ENCODE measurements around the gene GRM8. TPM values are rescaled to one million over a fixed set of nuclear protein-coding genes. Genes with fewer than 3 reads are reported as not detected.

The GRM8 gene
- polyA plus RNA-seq, 1 donor from 2014 or later: 1.5 TPM

DNA sequence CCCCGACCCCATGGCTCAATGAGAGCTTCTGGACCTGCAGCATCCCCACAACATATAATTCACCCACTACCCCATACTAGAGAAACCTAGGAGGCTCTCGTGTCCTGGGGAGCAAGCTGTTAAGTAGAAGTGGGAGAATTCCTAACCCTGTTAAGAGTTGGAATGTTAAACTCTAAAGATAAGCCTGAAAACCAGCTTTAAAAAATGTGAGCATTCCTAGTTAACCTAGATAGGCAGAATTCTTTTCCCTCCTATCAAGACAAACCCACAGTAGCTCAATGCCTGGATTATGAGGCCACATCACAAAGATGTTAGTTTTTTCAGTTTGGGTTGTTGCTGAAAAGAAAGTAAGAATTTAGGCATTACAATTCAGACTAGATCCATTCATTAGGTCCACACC lies 42.9 kb downstream of the GRM8 start:
- Histone ChIP-seq H3K79me2 (replicated peaks; ENCODE audit: insufficient read depth, low read length) (no peaks in the 10 kb centered on the region), H4K20me1 (ENCODE audit: insufficient read depth) (no peaks in the 10 kb centered on the region), H3K27ac (ENCODE audit: low read length) (no peak overlapping the region), H2AFZ (ENCODE audit: low read depth, low read length) (no peak overlapping the region), H3K9ac (ENCODE audit: low read length) (no peak overlapping the region), H3K4me3 (ENCODE audit: low read length) (no peak overlapping the region), H3K9me2 (ENCODE audit: insufficient read depth, low read length) (no peaks in the 10 kb centered on the region), H3F3A (ENCODE audit: insufficient read depth, low read length, poor library complexity, severe bottlenecking) (no peaks in the 10 kb centered on the region), H3K4me2 (ENCODE audit: low read length) (no peak overlapping the region), H3K36me3 (ENCODE audit: insufficient read depth, low read length) (no peaks in the 10 kb centered on the region), H3K9me3 (ENCODE audit: low read length) (no peaks in the 10 kb centered on the region), H3K27me3 (ENCODE audit: insufficient read depth, low read depth, low read length) (no peaks in the 10 kb centered on the region)
- TF ChIP-seq RAD21 (conservative IDR thresholded peaks at IDR 0.05) (no peak), SMC3 (conservative IDR thresholded peaks at IDR 0.05; ENCODE audit: poor library complexity) (no peak), MXI1 (conservative IDR thresholded peaks at IDR 0.05; ENCODE audit: poor library complexity, severe bottlenecking) (no peak), TAF1 (IDR thresholded peaks at IDR 0.05; ENCODE audit: low read depth) (no peak), POLR2AphosphoS5 (IDR thresholded peaks at IDR 0.05) (no peak), EP300 (conservative IDR thresholded peaks at IDR 0.05; ENCODE audit: poor library complexity, severe bottlenecking) (no peak), EZH2 (IDR thresholded peaks at IDR 0.05; ENCODE audit: borderline replicate concordance, insufficient read depth, low read length, poor library complexity, severe bottlenecking) (no peak)
- TF ChIP-seq, protein P1, sequence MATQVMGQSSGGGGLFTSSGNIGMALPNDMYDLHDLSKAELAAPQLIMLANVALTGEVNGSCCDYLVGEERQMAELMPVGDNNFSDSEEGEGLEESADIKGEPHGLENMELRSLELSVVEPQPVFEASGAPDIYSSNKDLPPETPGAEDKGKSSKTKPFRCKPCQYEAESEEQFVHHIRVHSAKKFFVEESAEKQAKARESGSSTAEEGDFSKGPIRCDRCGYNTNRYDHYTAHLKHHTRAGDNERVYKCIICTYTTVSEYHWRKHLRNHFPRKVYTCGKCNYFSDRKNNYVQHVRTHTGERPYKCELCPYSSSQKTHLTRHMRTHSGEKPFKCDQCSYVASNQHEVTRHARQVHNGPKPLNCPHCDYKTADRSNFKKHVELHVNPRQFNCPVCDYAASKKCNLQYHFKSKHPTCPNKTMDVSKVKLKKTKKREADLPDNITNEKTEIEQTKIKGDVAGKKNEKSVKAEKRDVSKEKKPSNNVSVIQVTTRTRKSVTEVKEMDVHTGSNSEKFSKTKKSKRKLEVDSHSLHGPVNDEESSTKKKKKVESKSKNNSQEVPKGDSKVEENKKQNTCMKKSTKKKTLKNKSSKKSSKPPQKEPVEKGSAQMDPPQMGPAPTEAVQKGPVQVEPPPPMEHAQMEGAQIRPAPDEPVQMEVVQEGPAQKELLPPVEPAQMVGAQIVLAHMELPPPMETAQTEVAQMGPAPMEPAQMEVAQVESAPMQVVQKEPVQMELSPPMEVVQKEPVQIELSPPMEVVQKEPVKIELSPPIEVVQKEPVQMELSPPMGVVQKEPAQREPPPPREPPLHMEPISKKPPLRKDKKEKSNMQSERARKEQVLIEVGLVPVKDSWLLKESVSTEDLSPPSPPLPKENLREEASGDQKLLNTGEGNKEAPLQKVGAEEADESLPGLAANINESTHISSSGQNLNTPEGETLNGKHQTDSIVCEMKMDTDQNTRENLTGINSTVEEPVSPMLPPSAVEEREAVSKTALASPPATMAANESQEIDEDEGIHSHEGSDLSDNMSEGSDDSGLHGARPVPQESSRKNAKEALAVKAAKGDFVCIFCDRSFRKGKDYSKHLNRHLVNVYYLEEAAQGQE (IDR thresholded peaks at IDR 0.05; ENCODE audit: borderline replicate concordance): no peak
- TF ChIP-seq, protein P2, sequence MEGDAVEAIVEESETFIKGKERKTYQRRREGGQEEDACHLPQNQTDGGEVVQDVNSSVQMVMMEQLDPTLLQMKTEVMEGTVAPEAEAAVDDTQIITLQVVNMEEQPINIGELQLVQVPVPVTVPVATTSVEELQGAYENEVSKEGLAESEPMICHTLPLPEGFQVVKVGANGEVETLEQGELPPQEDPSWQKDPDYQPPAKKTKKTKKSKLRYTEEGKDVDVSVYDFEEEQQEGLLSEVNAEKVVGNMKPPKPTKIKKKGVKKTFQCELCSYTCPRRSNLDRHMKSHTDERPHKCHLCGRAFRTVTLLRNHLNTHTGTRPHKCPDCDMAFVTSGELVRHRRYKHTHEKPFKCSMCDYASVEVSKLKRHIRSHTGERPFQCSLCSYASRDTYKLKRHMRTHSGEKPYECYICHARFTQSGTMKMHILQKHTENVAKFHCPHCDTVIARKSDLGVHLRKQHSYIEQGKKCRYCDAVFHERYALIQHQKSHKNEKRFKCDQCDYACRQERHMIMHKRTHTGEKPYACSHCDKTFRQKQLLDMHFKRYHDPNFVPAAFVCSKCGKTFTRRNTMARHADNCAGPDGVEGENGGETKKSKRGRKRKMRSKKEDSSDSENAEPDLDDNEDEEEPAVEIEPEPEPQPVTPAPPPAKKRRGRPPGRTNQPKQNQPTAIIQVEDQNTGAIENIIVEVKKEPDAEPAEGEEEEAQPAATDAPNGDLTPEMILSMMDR (IDR thresholded peaks at IDR 0.05; ENCODE audit: poor library complexity, severe bottlenecking): no peak

DNA sequence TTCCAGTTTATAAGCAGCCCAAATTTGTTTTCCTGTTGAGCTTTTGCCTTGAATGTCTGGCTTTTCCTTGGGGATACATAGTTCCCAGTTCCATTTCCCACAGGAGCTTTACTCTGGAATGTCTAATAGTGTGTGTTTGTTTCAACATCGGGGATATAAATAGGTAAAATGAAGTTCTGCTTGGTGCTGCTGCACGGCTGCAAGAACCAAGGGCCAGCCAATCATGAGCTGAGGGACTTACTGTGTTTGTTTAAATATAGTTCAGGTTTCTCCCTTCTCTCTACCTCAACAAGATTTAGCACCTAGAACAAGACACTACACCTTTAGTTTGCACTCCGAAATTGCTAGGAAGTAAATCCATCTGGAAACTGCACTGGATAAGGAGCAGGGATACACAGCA lies 43.9 kb downstream of the GRM8 start:
- no peaks in the 10 kb centered on the region for H3K27me3 ChIP-seq (ENCODE audit: insufficient read depth, low read depth, low read length)
- H4K20me1 ChIP-seq (ENCODE audit: insufficient read depth): no peaks in the 10 kb centered on the region
- H3K4me3 ChIP-seq (ENCODE audit: low read length): no peak overlapping the region
- no peak overlapping the region for H3K27ac ChIP-seq (ENCODE audit: low read length)
- H3K79me2 ChIP-seq (replicated peaks; ENCODE audit: insufficient read depth, low read length): no peaks in the 10 kb centered on the region
- H3K4me2 ChIP-seq (ENCODE audit: low read length): no peak overlapping the region
- H2AFZ ChIP-seq (ENCODE audit: low read depth, low read length): no peak overlapping the region
- no peaks in the 10 kb centered on the region for H3K36me3 ChIP-seq (ENCODE audit: insufficient read depth, low read length)
- H3K9me3 ChIP-seq (ENCODE audit: low read length): no peaks in the 10 kb centered on the region
- TF ChIP-seq TAF1 (IDR thresholded peaks at IDR 0.05; ENCODE audit: low read depth) (no peak), EZH2 (IDR thresholded peaks at IDR 0.05; ENCODE audit: borderline replicate concordance, insufficient read depth, low read length, poor library complexity, severe bottlenecking) (no peak), POLR2AphosphoS5 (IDR thresholded peaks at IDR 0.05) (no peak)
- TF ChIP-seq, protein P1 (IDR thresholded peaks at IDR 0.05; ENCODE audit: borderline replicate concordance): no peak
- H3F3A ChIP-seq (ENCODE audit: insufficient read depth, low read length, poor library complexity, severe bottlenecking): no peaks in the 10 kb centered on the region
- no peak overlapping the region for H3K9ac ChIP-seq (ENCODE audit: low read length)
- no peaks in the 10 kb centered on the region for H3K9me2 ChIP-seq (ENCODE audit: insufficient read depth, low read length)

Data from neural cell (in vitro differentiated cells).